CD4-positive, alpha-beta T cell treated with Interleukin-21 for 1 hour (primary cell): ENCODE data around the gene HS6ST1.

ENCODE experiments used
- DNase-seq: peaks from one replicate; pipeline ENCODE4 v3.0.0-alpha.2; 2020

Gene HS6ST1

GRCh38 chr2:128233790-128234395, 84.8 kb downstream of the HS6ST1 start:
- DNase-seq, result no peak

GRCh38 chr2:128232965-128233789, 85.5 kb downstream of the HS6ST1 start:
- DNase-seq, result peak; percentile 80

- DNase-seq, result no peak
Observed at GRCh38 chr2:128228894-128229293, 89.8 kb downstream of the HS6ST1 start.

DNA sequence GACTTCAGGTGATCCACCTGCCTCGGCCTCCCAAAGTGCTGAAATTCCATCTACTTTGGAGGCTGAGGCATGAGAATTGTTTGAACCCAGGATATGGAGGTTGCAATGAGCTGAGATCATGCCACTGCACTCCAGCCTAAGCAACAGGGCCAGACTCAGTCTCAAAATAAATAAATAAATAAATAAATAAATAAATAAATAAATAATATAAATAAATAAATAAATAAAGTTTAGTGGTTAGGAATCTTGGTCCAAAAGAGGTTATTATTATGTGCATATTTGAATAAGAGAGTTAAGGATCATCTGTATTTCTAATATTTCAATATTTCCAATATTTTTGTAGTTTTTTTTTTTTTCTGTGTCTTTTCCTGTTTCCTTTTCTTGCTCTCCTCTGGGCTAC, 90.8 kb downstream of the HS6ST1 start:
- no peak for DNase-seq

GRCh38 chr2:128219891-128220290, 98.8 kb downstream of the HS6ST1 start:
- no peak for DNase-seq

DNA sequence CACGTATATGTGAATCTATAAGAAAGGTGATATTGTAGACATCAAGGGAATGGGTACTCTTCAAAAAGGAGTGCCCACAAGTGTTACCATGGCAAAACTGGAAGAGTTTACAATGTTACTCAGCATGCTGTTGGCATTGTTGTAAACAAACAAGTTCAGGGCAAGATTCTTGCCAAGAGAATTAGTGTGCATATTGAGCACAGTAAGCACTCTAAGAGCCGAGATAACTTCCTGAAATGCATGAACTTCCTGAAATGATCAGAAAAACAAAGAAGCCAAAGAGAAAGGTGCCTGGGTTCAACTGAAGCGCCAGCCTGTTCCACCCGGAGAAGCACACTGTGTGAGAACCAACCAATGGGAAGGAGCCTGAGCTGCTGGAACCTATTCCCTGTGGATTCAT, 101.0 kb downstream of the HS6ST1 start:
- DNase-seq, result no peak

DNA sequence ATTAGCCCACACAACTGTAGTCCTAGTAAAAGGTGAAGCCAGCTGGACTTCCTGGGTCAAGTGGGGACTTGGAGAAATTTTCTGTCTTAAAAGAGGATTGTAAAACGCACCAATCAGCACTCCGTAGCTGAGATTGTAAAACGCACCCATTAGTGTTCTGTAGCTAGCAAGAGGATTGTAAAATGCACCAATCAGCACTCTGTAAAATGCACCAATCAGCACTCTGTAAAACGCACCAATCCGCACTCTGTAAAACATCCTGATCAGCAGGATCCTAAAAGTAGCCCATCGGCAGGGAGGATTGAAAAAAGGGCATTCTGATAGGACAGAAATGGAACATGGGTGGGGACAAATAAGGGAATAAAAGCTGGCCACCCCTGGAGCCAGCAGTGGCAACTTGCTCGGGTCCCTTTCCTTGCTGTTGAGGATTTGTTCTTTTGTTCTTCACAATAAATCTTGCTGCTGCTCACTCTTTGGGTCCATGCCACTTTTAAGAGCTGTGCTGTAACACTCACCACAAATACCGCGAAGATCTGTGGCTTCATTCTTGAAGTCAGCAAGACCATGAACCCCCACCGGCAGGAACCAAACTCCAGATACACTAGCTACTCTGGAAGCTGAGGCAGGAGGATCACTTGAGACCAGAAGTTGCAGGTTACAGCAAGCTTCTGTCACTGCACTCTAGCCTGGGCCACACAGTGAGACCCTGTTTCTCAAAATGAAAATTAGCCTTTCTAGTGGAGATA, 102.6 kb downstream of the HS6ST1 start:
- DNase-seq, result no peak
